Prostate gland (tissue), 2 donors: ENCODE data around the gene HLA-B.

Experiments
- CTCF ChIP-seq, 4 experiments: fragments of 200-600 bp in 2 of 4; fragments of 450-650 bp in 2 of 4; sonication (generic) in 2 of 4; IDR thresholded peaks; 1 replicate in 3 of 4; 2 replicates in 1 of 4; pipeline ENCODE4 v1.5.1; 2016 to 2019; ENCODE audit warnings: antibody characterized with exemption in 4 of 4, mild to moderate bottlenecking in 2 of 4, moderate library complexity in 2 of 4
- POLR2AphosphoS5 ChIP-seq: sonication (generic); formaldehyde crosslinking; IDR thresholded peaks from one replicate; pipeline ENCODE4 v1.6.1; 2017; ENCODE audit warnings: antibody characterized with exemption

- TF ChIP-seq CTCF (IDR thresholded peaks at IDR 0.05) (no peak), POLR2AphosphoS5 (no peak)
Observed at GRCh38 chr6:31352683-31353383, 4.1 kb downstream of the HLA-B start.
